Stomach (tissue), 9 donors: ENCODE data around the gene SORCS2. TPM values are rescaled to one million over a fixed set of nuclear protein-coding genes. Genes with fewer than 3 reads are reported as not detected.
A peak's percentile ranks its signal among the peaks of the same experiment; 100 is the strongest.

Experiments used
- DNase-seq, 2 donors: peaks; one replicate each; pipeline versions ENCODE4 v3.0.0 to v3.0.0-alpha.2; 2013 to 2019
- H3K27ac ChIP-seq, 5 donors: fragments of 200-600 bp in 4 of 5; sonication (generic) in 4 of 5; one replicate each; pipeline ENCODE4 v1.5.1; 2013 to 2019; ENCODE audit warnings: mild to moderate bottlenecking in 1 of 5, moderate library complexity in 1 of 5
- H3K27me3 ChIP-seq, 3 donors: fragments of 200-600 bp; sonication (generic); one replicate each; pipeline ENCODE4 v1.5.1; 2017 to 2019; ENCODE audit warnings: mixed run types in 1 of 3
- H3K36me3 ChIP-seq, 4 donors: fragments of 200-600 bp; sonication (generic); 1 replicate in 3 of 4; 2 replicates in 1 of 4; pipeline ENCODE4 v1.5.1; 2016 to 2019
- H3K4me1 ChIP-seq, 4 donors: fragments of 200-600 bp; sonication (generic); one replicate each; pipeline ENCODE4 v1.5.1; 2016 to 2019
- H3K4me3 ChIP-seq, 4 donors: fragments of 200-600 bp; sonication (generic) in 3 of 4; one replicate each; pipeline ENCODE4 v1.5.1; 2016 to 2019; ENCODE audit warnings: mild to moderate bottlenecking in 1 of 4
- H3K9me3 ChIP-seq, 4 donors: fragments of 200-600 bp; sonication (generic); one replicate each; pipeline ENCODE4 v1.5.1; 2016 to 2019
- CTCF ChIP-seq, 7 experiments: fragments of 450-650 bp in 4 of 7; fragments of 200-600 bp in 3 of 7; sonication (generic) in 3 of 7; IDR thresholded peaks; one replicate each; pipeline ENCODE4 v1.5.1; 2016 to 2019; ENCODE audit warnings: antibody characterized with exemption in 7 of 7, control low read depth in 2 of 7, mild to moderate bottlenecking in 1 of 7
- EP300 ChIP-seq: sonication (generic); formaldehyde crosslinking; IDR thresholded peaks from one replicate; pipeline ENCODE4 v1.6.1; 2017; ENCODE audit warnings: antibody characterized with exemption
- POLR2A ChIP-seq, 4 donors: fragments of 450-650 bp; IDR thresholded peaks; one replicate each; pipeline ENCODE4 v1.6.1; 2016; ENCODE audit warnings: antibody characterized with exemption in 4 of 4, control low read depth in 2 of 4, mild to moderate bottlenecking in 1 of 4, moderate library complexity in 1 of 4
- POLR2AphosphoS5 ChIP-seq, 3 donors: sonication (generic); formaldehyde crosslinking; IDR thresholded peaks; one replicate each; pipeline ENCODE4 v1.6.1; 2016; ENCODE audit warnings: antibody characterized with exemption in 3 of 3
- WGBS, 5 donors: extraction: QIAGEN DNeasy Blood & Tissue Kit in 3 of 5; methylation state at CpG; one replicate each; pipeline versions ENCODE4 v1.1.5 to v1.1.7; 2013 to 2018; 5-methylcytosine and 5-hydroxymethylcytosine counted together
- intact Hi-C: fragments of 100-400 bp; cut with DNase I; formaldehyde crosslinking; loops from one replicate; pipeline ENCODE4 v1.15.1; 2023; ENCODE audit warnings: low total_unique reads
- polyA plus RNA-seq, 3 donors: library from polyadenylated mRNA; stranded (reverse); fragments of 200-250 nt; gene quantifications; one replicate each; pipeline ENCODE4 v1.2.3, GENCODE V29; 2013
- total RNA-seq, 5 donors: library from RNA; depleted of rRNA; stranded (reverse); fragments of >200 nt; gene quantifications; one replicate each; pipeline versions ENCODE4 v1.1.0 to v1.2.3, GENCODE V29; 2014 to 2016
- donor health status: healthy with polysubstance abuse.
- donor health status: Bipolar disorder and iron deficiency.
- donor health status: healthy.

Gene SORCS2
- total and polyA plus RNA-seq, 8 donors: under 0.01 to 13.0 (median 0.50) TPM; not detected in 1

GRCh38 chr4:7289589-7289988 is 97.3 kb downstream of the SORCS2 start:
- TF ChIP-seq EP300 (no peak), POLR2AphosphoS5 (IDR thresholded peaks at IDR 0.05) (no peak), POLR2A (IDR thresholded peaks at IDR 0.05) (no peak), CTCF (IDR thresholded peaks at IDR 0.05) (no peak)
- Histone ChIP-seq H3K27ac (no peak overlapping the region), H3K4me3 (no peak overlapping the region), H3K9me3 (no peaks in the 10 kb centered on the region), H3K4me1 (peaks cover 0 to 16% (median 4%) of the 10 kb centered on the region in 4 donors), H3K27me3 (peaks cover 0 to 27% (median 0%) of the 10 kb centered on the region in 3 donors), H3K36me3 (no peaks in the 10 kb centered on the region)
- intact Hi-C loops: no loop called here
- WGBS, 5 donors: 32 to 57% (median 50%) methylated on average over 14 to 15 of the region's 15 CpGs
- no peak for DNase-seq

GRCh38 chr4:7291372-7292114 is 99.2 kb downstream of the SORCS2 start:
- Histone ChIP-seq H3K4me1 (peaks cover 0 to 12% (median 2%) of the 10 kb centered on the region in 4 donors), H3K27me3 (peaks cover 0 to 30% (median 0%) of the 10 kb centered on the region in 3 donors), H3K36me3 (no peaks in the 10 kb centered on the region), H3K9me3 (no peaks in the 10 kb centered on the region), H3K27ac (no peak overlapping the region), H3K4me3 (no peak overlapping the region)
- intact Hi-C loops: loop anchor here (10.0 kb wide), 1 partner anchor 97 kb away; the partner anchor contains the start of gene SORCS2
- WGBS, 5 donors: 63 to 75% (median 66%) methylated on average over 18 to 19 of the region's 19 CpGs
- peak in 1 of 2 donors; percentile 55 for DNase-seq
- TF ChIP-seq POLR2A (IDR thresholded peaks at IDR 0.05): no peak
- no peak for TF ChIP-seq CTCF (IDR thresholded peaks at IDR 0.05)
- TF ChIP-seq EP300: no peak
- no peak for TF ChIP-seq POLR2AphosphoS5 (IDR thresholded peaks at IDR 0.05)

GRCh38 chr4:7293703-7294102 is 101.4 kb downstream of the SORCS2 start:
- Histone ChIP-seq H3K27ac (no peak overlapping the region), H3K4me3 (no peak overlapping the region), H3K4me1 (peaks cover 0 to 12% (median 2%) of the 10 kb centered on the region in 4 donors), H3K27me3 (peaks cover 0 to 36% (median 4%) of the 10 kb centered on the region in 3 donors), H3K9me3 (no peaks in the 10 kb centered on the region), H3K36me3 (no peaks in the 10 kb centered on the region)
- intact Hi-C loops: loop anchor here (10.0 kb wide), 1 partner anchor 99 kb away; the partner anchor contains the start of gene SORCS2
- TF ChIP-seq CTCF (IDR thresholded peaks at IDR 0.05) (no peak), POLR2AphosphoS5 (IDR thresholded peaks at IDR 0.05) (no peak), POLR2A (IDR thresholded peaks at IDR 0.05) (no peak), EP300 (no peak)
- DNase-seq: no peak
- WGBS, 5 donors: 86 to 91% (median 90%) methylated on average over 11 of the region's 11 CpGs

- Histone ChIP-seq H3K4me3 (no peak overlapping the region), H3K36me3 (no peaks in the 10 kb centered on the region), H3K4me1 (peaks cover 0 to 11% (median 2%) of the 10 kb centered on the region in 4 donors), H3K27me3 (peaks cover 0 to 41% (median 10%) of the 10 kb centered on the region in 3 donors), H3K9me3 (no peaks in the 10 kb centered on the region), H3K27ac (no peak overlapping the region)
- TF ChIP-seq EP300 (no peak), POLR2AphosphoS5 (IDR thresholded peaks at IDR 0.05) (no peak), CTCF (IDR thresholded peaks at IDR 0.05) (no peak), POLR2A (IDR thresholded peaks at IDR 0.05) (no peak)
- 64 to 81% (median 73%) methylated on average over 7 of the region's 7 CpGs for WGBS, 5 donors
- intact Hi-C loops: loop anchor here (10.0 kb wide), 1 partner anchor 99 kb away; the partner anchor contains the start of gene SORCS2
- DNase-seq: no peak
Observed at GRCh38 chr4:7294176-7294756, 101.9 kb downstream of the SORCS2 start.
